ENCODE data around the gene USP9X. TPM values are rescaled to one million over a fixed set of nuclear protein-coding genes. Genes with fewer than 3 reads are reported as not detected.
"Not testable (repeated sequence)": the region's sequence is repeated elsewhere in the genome, so short reads cannot be mapped to it uniquely, and the experiment has no call there.

Gene USP9X
- total and polyA plus RNA-seq, 2 donors (not counting 3 experiments of a cell fraction or from before 2014, with no cell fraction given), result 13.7 to 66.8 TPM

- no peaks in the 10 kb centered on the region for H3K9me1 ChIP-seq (replicated peaks; ENCODE audit: control insufficient read depth, extremely low read depth, insufficient read depth, low read length)
- peaks cover 9% of the 10 kb centered on the region for H3K4me1 ChIP-seq (ENCODE audit: control insufficient read depth, extremely low read depth, insufficient read depth, low read length)
- peak overlapping the region; percentile 34 for H3K4me2 ChIP-seq (ENCODE audit: insufficient read depth, low read length)
- POLR2A ChIA-PET, result no interaction called here
- TF ChIP-seq GATA2 (IDR thresholded peaks at IDR 0.05; ENCODE audit: insufficient read depth, insufficient read length, low read depth, low read length) (no peak), FOS (IDR thresholded peaks at IDR 0.05; ENCODE audit: borderline replicate concordance, insufficient read depth, low read length) (no peak)
- BruUV-seq (replicated peaks), result no TSS peak
- no peak for FAIRE-seq
- H3K36me3 ChIP-seq (ENCODE audit: control insufficient read depth in 2 of 2, extremely low read depth in 1 of 2, insufficient read depth in 2 of 2, low read length in 2 of 2), result no peaks in the 10 kb centered on the region
- H3K27me3 ChIP-seq (ENCODE audit: control insufficient read depth in 2 of 2, insufficient read depth in 2 of 2, low read length in 2 of 2), result no peaks in the 10 kb centered on the region
- H3K79me2 ChIP-seq (ENCODE audit: control insufficient read depth, insufficient read depth, low read length), result no peaks in the 10 kb centered on the region
- H2AFZ ChIP-seq (ENCODE audit: low read depth, low read length), result peak overlapping the region; percentile 93
- H3K27ac ChIP-seq (ENCODE audit: insufficient read depth, low read depth, low read length), result no peak overlapping the region
- no peaks in the 10 kb centered on the region for H3K9me3 ChIP-seq (replicated peaks; ENCODE audit: control insufficient read depth, insufficient read depth, low read length)
- DNase-seq (ENCODE audit: low read depth, low spot score), result no peak
- H4K20me1 ChIP-seq (replicated peaks; ENCODE audit: control insufficient read depth, extremely low read depth, insufficient read depth, low read length), result no peaks in the 10 kb centered on the region
- dilution Hi-C loops (cut with MboI; ENCODE audit: extremely low pct_ligation_motif_present, low sequenced_read_pairs) (no loop called here), intact Hi-C loops (cut with micrococcal nuclease) (loop anchor here (1.0 to 10.0 kb wide), 5 partner anchors 53 to 478 kb away; no protein-coding TSS in a partner anchor)
- CTCF ChIA-PET, result interaction anchor here (0.8 to 0.9 kb wide), 3 partner anchors 166 to 483 kb away, joined by 3 read pairs; no protein-coding TSS in a partner anchor
- peak overlapping the region in 2 of 3 experiments; percentile 33 to 52 for H3K4me3 ChIP-seq (replicated peaks in 1 of 3; ENCODE audit: insufficient read depth in 1 of 3, low read depth in 1 of 3, low read length in 3 of 3)
- H3K9ac ChIP-seq (replicated peaks; ENCODE audit: extremely low read depth, insufficient read depth, low read length), result peak overlapping the region; percentile 24
Measured at GRCh38 chrX:41276661-41277506, 191.6 kb downstream of the USP9X start.

DNA sequence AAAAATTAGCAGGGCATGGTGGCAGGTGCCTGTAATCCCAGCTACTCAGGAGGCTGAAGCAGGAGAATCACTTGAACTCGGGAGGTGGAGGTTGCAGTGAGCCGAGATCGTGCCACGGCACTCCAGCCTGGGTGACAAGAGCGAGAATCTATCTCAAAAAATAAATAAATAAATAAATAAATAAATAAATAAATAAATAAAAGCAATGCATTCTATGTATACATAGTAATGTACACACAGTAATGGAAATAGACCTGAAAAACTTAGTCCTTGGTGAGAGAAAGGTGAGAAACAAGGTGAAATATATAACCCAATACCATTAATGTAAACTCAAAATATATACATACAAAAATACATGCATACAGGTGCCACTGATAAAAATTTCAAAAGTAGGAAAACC, 197.1 kb downstream of the USP9X start:
- CTCF ChIA-PET; H3K27me3 ChIP-seq (ENCODE audit: control insufficient read depth in 2 of 2, insufficient read depth in 2 of 2, low read length in 2 of 2); H3K4me1 ChIP-seq (ENCODE audit: control insufficient read depth, extremely low read depth, insufficient read depth, low read length); H3K36me3 ChIP-seq (ENCODE audit: control insufficient read depth in 2 of 2, extremely low read depth in 1 of 2, insufficient read depth in 2 of 2, low read length in 2 of 2); H3K27ac ChIP-seq (ENCODE audit: insufficient read depth, low read depth, low read length); H3K9ac ChIP-seq (replicated peaks; ENCODE audit: extremely low read depth, insufficient read depth, low read length); H4K20me1 ChIP-seq (replicated peaks; ENCODE audit: control insufficient read depth, extremely low read depth, insufficient read depth, low read length); H3K4me2 ChIP-seq (ENCODE audit: insufficient read depth, low read length); DNase-seq (ENCODE audit: low read depth, low spot score); H3K79me2 ChIP-seq (ENCODE audit: control insufficient read depth, insufficient read depth, low read length); intact Hi-C loops (cut with micrococcal nuclease); H3K9me3 ChIP-seq (replicated peaks; ENCODE audit: control insufficient read depth, insufficient read depth, low read length); H2AFZ ChIP-seq (ENCODE audit: low read depth, low read length); dilution Hi-C loops (cut with MboI; ENCODE audit: extremely low pct_ligation_motif_present, low sequenced_read_pairs); FAIRE-seq; H3K9me1 ChIP-seq (replicated peaks; ENCODE audit: control insufficient read depth, extremely low read depth, insufficient read depth, low read length); POLR2A ChIA-PET; H3K4me3 ChIP-seq (replicated peaks in 1 of 3; ENCODE audit: insufficient read depth in 1 of 3, low read depth in 1 of 3, low read length in 3 of 3); BruUV-seq (replicated peaks): not testable (repeated sequence)

DNA sequence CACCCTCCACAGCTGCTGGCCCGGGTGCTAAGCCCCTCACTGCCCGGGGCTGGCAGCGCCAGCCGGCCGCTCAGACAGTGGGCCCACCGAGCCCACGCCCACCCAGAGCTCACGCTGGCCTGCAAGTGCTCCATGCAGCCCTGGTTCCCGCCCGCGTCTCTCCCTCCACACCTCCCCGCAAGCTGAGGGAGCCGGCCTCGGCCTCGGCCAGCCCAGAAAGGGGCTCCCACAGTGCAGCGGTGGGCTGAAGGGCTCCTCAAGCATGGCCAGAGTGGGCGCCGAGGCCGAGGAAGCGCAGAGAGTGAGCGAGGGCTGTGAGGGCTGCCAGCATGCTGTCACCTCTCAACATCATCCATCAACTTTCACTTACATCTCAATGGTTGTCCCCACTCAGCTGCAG, 200.7 kb downstream of the USP9X start:
- intact Hi-C loops (cut with micrococcal nuclease); H3K4me1 ChIP-seq (ENCODE audit: control insufficient read depth, extremely low read depth, insufficient read depth, low read length); DNase-seq (ENCODE audit: low read depth, low spot score); H3K79me2 ChIP-seq (ENCODE audit: control insufficient read depth, insufficient read depth, low read length); dilution Hi-C loops (cut with MboI; ENCODE audit: extremely low pct_ligation_motif_present, low sequenced_read_pairs); H3K9ac ChIP-seq (replicated peaks; ENCODE audit: extremely low read depth, insufficient read depth, low read length); H4K20me1 ChIP-seq (replicated peaks; ENCODE audit: control insufficient read depth, extremely low read depth, insufficient read depth, low read length); BruUV-seq (replicated peaks); H3K4me3 ChIP-seq (replicated peaks in 1 of 3; ENCODE audit: insufficient read depth in 1 of 3, low read depth in 1 of 3, low read length in 3 of 3); FAIRE-seq; POLR2A ChIA-PET; H3K9me3 ChIP-seq (replicated peaks; ENCODE audit: control insufficient read depth, insufficient read depth, low read length); H3K27me3 ChIP-seq (ENCODE audit: control insufficient read depth in 2 of 2, insufficient read depth in 2 of 2, low read length in 2 of 2); H3K9me1 ChIP-seq (replicated peaks; ENCODE audit: control insufficient read depth, extremely low read depth, insufficient read depth, low read length); H2AFZ ChIP-seq (ENCODE audit: low read depth, low read length); H3K27ac ChIP-seq (ENCODE audit: insufficient read depth, low read depth, low read length); H3K4me2 ChIP-seq (ENCODE audit: insufficient read depth, low read length); H3K36me3 ChIP-seq (ENCODE audit: control insufficient read depth in 2 of 2, extremely low read depth in 1 of 2, insufficient read depth in 2 of 2, low read length in 2 of 2); CTCF ChIA-PET: not testable (repeated sequence)
